WERI-Rb-1 (cell line): ENCODE data around the gene KRT24.

Source experiments
- DNase-seq: peaks from one replicate; pipeline ENCODE4 v3.0.0-alpha.2; 2020
- H3K27ac ChIP-seq: fragments of 250-450 bp; sonication (Bioruptor Pico); 2 replicates; pipeline ENCODE4 v1.5.1; 2020; ENCODE audit warnings: mild to moderate bottlenecking, moderate library complexity
- H3K27me3 ChIP-seq: fragments of 250-450 bp; sonication (Bioruptor Pico); 2 replicates; pipeline ENCODE4 v1.5.1; 2021; ENCODE audit warnings: mild to moderate bottlenecking, low read depth, moderate library complexity; ENCODE audit not compliant: insufficient read depth, severe bottlenecking
- H3K36me3 ChIP-seq: fragments of 250-450 bp; sonication (Bioruptor Pico); 2 replicates; pipeline ENCODE4 v1.5.1; 2020; ENCODE audit warnings: mild to moderate bottlenecking, moderate library complexity
- H3K4me3 ChIP-seq: 2 replicates; pipeline ENCODE4 v1.5.1; 2011; ENCODE audit warnings: low read depth, mild to moderate bottlenecking, control low read depth, low read length
- H3K9me3 ChIP-seq: fragments of 250-450 bp; sonication (Bioruptor Pico); 2 replicates; pipeline ENCODE4 v1.5.1; 2021; ENCODE audit warnings: mild to moderate bottlenecking, moderate library complexity; ENCODE audit not compliant: severe bottlenecking
- CTCF ChIP-seq: IDR thresholded peaks from 2 replicates; pipeline ENCODE4 v1.5.1; 2011; ENCODE audit warnings: low read depth, mild to moderate bottlenecking, control low read depth, inconsistent platforms, low read length

KRT24 gene

GRCh38 chr17:40720899-40721298 lies 17.3 kb upstream of the KRT24 start:
- H3K4me3 ChIP-seq: no peak overlapping the region
- TF ChIP-seq CTCF: no peak
- DNase-seq: no peak
- H3K27me3 ChIP-seq: peaks cover 98% of the 10 kb centered on the region
- H3K9me3 ChIP-seq: peaks cover 4% of the 10 kb centered on the region
- no peak overlapping the region for H3K27ac ChIP-seq
- H3K36me3 ChIP-seq: no peaks in the 10 kb centered on the region

GRCh38 chr17:40718930-40719329 lies 15.4 kb upstream of the KRT24 start:
- no peak for TF ChIP-seq CTCF
- Histone ChIP-seq H3K27me3 (peaks cover 99% of the 10 kb centered on the region), H3K9me3 (peaks cover 4% of the 10 kb centered on the region), H3K27ac (no peak overlapping the region), H3K36me3 (no peaks in the 10 kb centered on the region), H3K4me3 (no peak overlapping the region)
- no peak for DNase-seq

- H3K9me3 ChIP-seq: peaks cover 4% of the 10 kb centered on the region
- no peak overlapping the region for H3K4me3 ChIP-seq
- no peak for TF ChIP-seq CTCF
- no peaks in the 10 kb centered on the region for H3K36me3 ChIP-seq
- peaks cover 97% of the 10 kb centered on the region for H3K27me3 ChIP-seq
- DNase-seq: no peak
- H3K27ac ChIP-seq: no peak overlapping the region
These were observed 14.2 kb upstream of the KRT24 start for GRCh38 chr17:40717776-40718175.

- no peak for TF ChIP-seq CTCF
- DNase-seq: no peak
- no peak overlapping the region for H3K4me3 ChIP-seq
- no peak overlapping the region for H3K27ac ChIP-seq
- peaks cover 97% of the 10 kb centered on the region for H3K27me3 ChIP-seq
- H3K36me3 ChIP-seq: no peaks in the 10 kb centered on the region
- peaks cover 4% of the 10 kb centered on the region for H3K9me3 ChIP-seq
These were observed 10.9 kb upstream of the KRT24 start for GRCh38 chr17:40714473-40714872.

GRCh38 chr17:40707745-40708144 lies 4.2 kb upstream of the KRT24 start:
- no peaks in the 10 kb centered on the region for H3K36me3 ChIP-seq
- no peak for DNase-seq
- H3K27me3 ChIP-seq: peaks cover 95% of the 10 kb centered on the region
- peaks cover 6% of the 10 kb centered on the region for H3K9me3 ChIP-seq
- H3K27ac ChIP-seq: no peak overlapping the region
- no peak for TF ChIP-seq CTCF
- no peak overlapping the region for H3K4me3 ChIP-seq

GRCh38 chr17:40705584-40705983 lies 2.0 kb upstream of the KRT24 start:
- Histone ChIP-seq H3K27ac (no peak overlapping the region), H3K4me3 (no peak overlapping the region), H3K27me3 (peaks cover 94% of the 10 kb centered on the region), H3K36me3 (no peaks in the 10 kb centered on the region), H3K9me3 (peaks cover 6% of the 10 kb centered on the region)
- no peak for TF ChIP-seq CTCF
- no peak for DNase-seq
